ENCODE measurements around the gene DCAF17. TPM values are rescaled to one million over a fixed set of nuclear protein-coding genes. Genes with fewer than 3 reads are reported as not detected.

The DCAF17 gene
- 10 to 100 TPM in 1 of 10 donors, 1 to 10 TPM in 9; 6.3 to 10.5 (median 7.8) TPM for total RNA-seq
- polyA plus RNA-seq = 1 to 10 TPM; 2.0 to 2.3 TPM
- long read RNA-seq, donor 1, full-length matches to known transcripts = 2 of 7 reads
- long read RNA-seq, donor 1, partial matches to known transcripts = 1 of 7 reads
- long read RNA-seq, donor 1, other reads (novel, unspliced or antisense) = 4 of 7 reads
- long read RNA-seq, donor 2, full-length matches to known transcripts = 1 of 2 reads
- long read RNA-seq, donor 2, partial matches to known transcripts = 0 of 2 reads
- long read RNA-seq, donor 2, other reads (novel, unspliced or antisense) = 1 of 2 reads
- long read RNA-seq, donor 3, partial matches to known transcripts = 1 of 6 reads
- long read RNA-seq, donor 3, other reads (novel, unspliced or antisense) = 4 of 6 reads

DNA sequence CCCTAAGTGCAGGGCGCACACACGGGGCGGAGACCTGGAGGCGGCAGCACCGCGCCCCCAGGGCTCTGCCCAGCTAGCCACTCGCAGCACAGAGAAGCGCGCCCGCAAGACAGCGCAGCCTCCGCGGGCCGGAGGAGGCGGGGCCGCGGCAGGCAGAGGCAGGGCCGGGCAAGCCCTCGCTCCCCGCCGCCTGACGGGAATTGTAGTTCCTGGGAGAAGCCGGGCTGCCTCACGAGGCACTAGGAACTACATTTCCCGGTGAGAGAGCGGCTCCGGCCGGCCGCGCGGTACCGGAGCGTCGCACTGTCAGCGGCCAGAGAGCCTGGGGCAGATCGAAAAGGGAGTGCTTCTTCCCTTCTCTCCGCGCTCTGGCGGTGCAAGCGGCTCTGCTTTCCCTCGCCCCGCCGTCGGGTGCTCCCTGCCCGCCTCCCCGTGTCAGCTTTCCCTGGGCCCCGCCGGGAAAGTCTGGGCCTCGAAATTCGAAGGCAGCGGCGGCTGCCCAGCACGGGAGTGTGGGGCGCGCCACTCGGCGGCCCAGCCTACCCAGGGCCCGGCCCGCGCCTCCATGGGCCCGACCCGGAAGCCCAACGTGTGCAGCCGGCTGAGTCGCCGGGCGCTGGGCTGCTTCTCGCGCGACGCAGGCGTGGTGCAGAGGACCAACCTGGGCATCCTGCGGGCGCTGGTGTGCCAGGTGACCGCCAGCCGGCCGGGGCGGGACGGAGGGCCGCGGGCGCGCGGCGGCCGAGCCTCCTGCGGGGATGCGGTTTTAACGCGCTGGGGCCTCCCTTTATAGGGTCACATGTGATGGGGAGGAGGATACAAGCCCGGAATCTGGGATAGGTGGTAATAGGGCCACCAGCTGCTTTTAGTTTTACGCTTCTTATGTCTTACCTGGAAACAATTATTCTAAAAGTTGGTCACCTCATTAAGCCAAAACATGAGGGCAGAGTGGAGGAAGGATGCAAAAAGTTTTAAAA, at the start of gene DCAF17:
DCAF17 (plus strand) TSS at position 214 of the 977 bp plus-strand sequence; CDS start at position 566, 352 bp downstream.
- H3K4me3 ChIP-seq = peak within 1 kb of the TSS; percentile 45 to 95 (median 82)
- TF ChIP-seq, protein P1, sequence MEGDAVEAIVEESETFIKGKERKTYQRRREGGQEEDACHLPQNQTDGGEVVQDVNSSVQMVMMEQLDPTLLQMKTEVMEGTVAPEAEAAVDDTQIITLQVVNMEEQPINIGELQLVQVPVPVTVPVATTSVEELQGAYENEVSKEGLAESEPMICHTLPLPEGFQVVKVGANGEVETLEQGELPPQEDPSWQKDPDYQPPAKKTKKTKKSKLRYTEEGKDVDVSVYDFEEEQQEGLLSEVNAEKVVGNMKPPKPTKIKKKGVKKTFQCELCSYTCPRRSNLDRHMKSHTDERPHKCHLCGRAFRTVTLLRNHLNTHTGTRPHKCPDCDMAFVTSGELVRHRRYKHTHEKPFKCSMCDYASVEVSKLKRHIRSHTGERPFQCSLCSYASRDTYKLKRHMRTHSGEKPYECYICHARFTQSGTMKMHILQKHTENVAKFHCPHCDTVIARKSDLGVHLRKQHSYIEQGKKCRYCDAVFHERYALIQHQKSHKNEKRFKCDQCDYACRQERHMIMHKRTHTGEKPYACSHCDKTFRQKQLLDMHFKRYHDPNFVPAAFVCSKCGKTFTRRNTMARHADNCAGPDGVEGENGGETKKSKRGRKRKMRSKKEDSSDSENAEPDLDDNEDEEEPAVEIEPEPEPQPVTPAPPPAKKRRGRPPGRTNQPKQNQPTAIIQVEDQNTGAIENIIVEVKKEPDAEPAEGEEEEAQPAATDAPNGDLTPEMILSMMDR (IDR thresholded peaks at IDR 0.05) = peak in 8 of 9 donors; percentile 1 to 62 (median 42)
- peaks cover 0 to 8% (median 0%) of the 10 kb centered on the region in 11 donors for H3K9me3 ChIP-seq
- intact Hi-C loops (cut with DNase I) = loop anchor here in 7 of 10 donors (2.0 to 10.0 kb wide), 5 partner anchors 88 to 272 kb away; partner anchors contain the start of genes CYBRD1 (in 5 of the 7), TLK1 (in 3 of the 7) and DYNC1I2 (in 1 of the 7)
- H3K4me1 ChIP-seq = peaks cover 0 to 21% (median 17%) of the 10 kb centered on the region in 9 donors
- peak; percentile 98 to 99 (median 99) for ATAC-seq
- peaks cover 0 to 37% (median 10%) of the 10 kb centered on the region in 9 donors for H3K36me3 ChIP-seq
- peak within 1 kb of the TSS; percentile 71 to 98 (median 96) for H3K27ac ChIP-seq
- 0 to 1% methylated on average over 87 to 90 of the region's 92 CpGs for WGBS, 2 donors
- H3K27me3 ChIP-seq = no peaks in the 10 kb centered on the region
- peak; percentile 94 to 96 for DNase-seq

GRCh38 chr2:171386627-171387026, 47.4 kb upstream of the DCAF17 start:
- DNase-seq = no peak
- TF ChIP-seq, protein P1 (IDR thresholded peaks at IDR 0.05) = no peak
- peaks cover 0 to 12% (median 0%) of the 10 kb centered on the region in 11 donors for H3K9me3 ChIP-seq
- 85% methylated on average over 10 of the region's 10 CpGs for WGBS, 2 donors
- H3K27me3 ChIP-seq = no peaks in the 10 kb centered on the region
- H3K4me3 ChIP-seq = no peak overlapping the region
- no peaks in the 10 kb centered on the region for H3K36me3 ChIP-seq
- H3K27ac ChIP-seq = no peak overlapping the region
- H3K4me1 ChIP-seq = peaks cover 0 to 6% (median 0%) of the 10 kb centered on the region in 9 donors
- ATAC-seq = no peak
- intact Hi-C loops (cut with DNase I) = no loop called here

DNA sequence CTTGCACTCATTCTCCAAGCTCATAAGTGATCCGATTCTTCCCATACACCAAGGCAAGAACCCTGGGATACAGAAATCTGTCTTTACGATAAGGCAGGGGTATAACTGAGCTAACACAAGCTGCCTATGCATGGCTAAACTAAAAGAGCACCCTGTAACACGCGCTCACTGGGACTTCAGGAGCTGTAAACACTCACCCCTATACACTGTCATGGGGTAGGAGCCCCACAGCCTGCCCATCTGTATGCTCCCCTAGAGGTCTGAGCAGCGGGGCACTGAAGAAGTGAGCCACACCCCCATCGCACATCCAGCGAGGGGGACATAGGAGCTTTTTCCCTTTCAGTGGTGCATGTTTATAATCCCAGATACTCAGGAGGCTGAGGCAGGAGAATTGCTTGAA, 47.0 kb upstream of the DCAF17 start:
- no peak overlapping the region for H3K27ac ChIP-seq
- peaks cover 0 to 6% (median 0%) of the 10 kb centered on the region in 9 donors for H3K4me1 ChIP-seq
- ATAC-seq (no peak), DNase-seq (no peak)
- H3K4me3 ChIP-seq = no peak overlapping the region
- no peaks in the 10 kb centered on the region for H3K27me3 ChIP-seq
- intact Hi-C loops (cut with DNase I) = no loop called here
- peaks cover 0 to 8% (median 0%) of the 10 kb centered on the region in 11 donors for H3K9me3 ChIP-seq
- no peaks in the 10 kb centered on the region for H3K36me3 ChIP-seq
- TF ChIP-seq, protein P1 (IDR thresholded peaks at IDR 0.05) = no peak
- 84 to 86% methylated on average over 7 of the region's 7 CpGs for WGBS, 2 donors

DNA sequence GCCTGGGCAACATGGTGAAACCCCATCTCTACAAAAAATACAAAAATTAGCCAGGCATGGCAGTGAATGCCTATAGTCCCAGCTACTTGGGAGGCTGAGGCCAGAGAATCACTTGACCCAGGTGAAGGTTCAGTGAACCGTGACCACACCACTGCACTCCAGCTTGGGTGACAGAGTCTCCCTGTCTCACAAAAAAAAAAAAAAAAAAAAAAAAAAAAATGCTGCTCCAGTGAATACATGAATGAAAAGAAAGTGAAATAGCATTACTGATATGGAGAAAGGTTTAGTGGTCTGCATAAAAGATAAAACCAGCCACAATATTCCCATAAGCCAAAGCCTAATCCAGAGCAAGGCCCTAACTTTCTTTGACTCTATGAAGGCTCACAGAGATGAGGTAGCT, 44.7 kb upstream of the DCAF17 start:
- Histone ChIP-seq H3K36me3 (no peaks in the 10 kb centered on the region), H3K27ac (no peak overlapping the region), H3K4me1 (peaks cover 0 to 11% (median 0%) of the 10 kb centered on the region in 9 donors), H3K27me3 (no peaks in the 10 kb centered on the region), H3K4me3 (no peak overlapping the region), H3K9me3 (no peaks in the 10 kb centered on the region)
- no peak for ATAC-seq
- intact Hi-C loops (cut with DNase I) = no loop called here
- 100% methylated on average over 1 of the region's 1 CpG for WGBS, 2 donors
- no peak for DNase-seq
- TF ChIP-seq, protein P1 (IDR thresholded peaks at IDR 0.05) = no peak
